Pulmonary artery endothelial cell (primary cell): Measurements from ENCODE around the gene RGR. TPM values are rescaled to one million over a fixed set of nuclear protein-coding genes. Genes with fewer than 3 reads are reported as not detected.
"Not testable (repeated sequence)": the region's sequence is repeated elsewhere in the genome, so short reads cannot be mapped to it uniquely, and the experiment has no call there.

Source experiments
- DNase-seq: peaks from one replicate; pipeline ENCODE4 v3.0.0-alpha.2; 2011; ENCODE audit warnings: low read depth, low spot score
- total RNA-seq: library from RNA; depleted of rRNA; stranded (reverse); fragments of >200 nt; gene quantifications from 2 replicates; pipeline ENCODE4 v1.2.3, GENCODE V29; 2014

Gene RGR
- total RNA-seq, 1 donor from 2014 or later = not detected

GRCh38 chr10:84257343-84258020 lies 12.6 kb downstream of the RGR start:
- no peak for DNase-seq

GRCh38 chr10:84258034-84258695 lies 13.3 kb downstream of the RGR start:
- DNase-seq = no peak

GRCh38 chr10:84261236-84261915 lies 16.5 kb downstream of the RGR start:
- DNase-seq = no peak

GRCh38 chr10:84262190-84262956 lies 17.5 kb downstream of the RGR start:
- DNase-seq = no peak

- no peak for DNase-seq
Measured at GRCh38 chr10:84263716-84264115, 18.9 kb downstream of the RGR start.

GRCh38 chr10:84264611-84265141 lies 19.8 kb downstream of the RGR start:
- peak; percentile 17 for DNase-seq

- no peak for DNase-seq
Measured at GRCh38 chr10:84265418-84265817, 20.6 kb downstream of the RGR start.

GRCh38 chr10:84267503-84268126 lies 22.8 kb downstream of the RGR start:
- peak; percentile 29 for DNase-seq

GRCh38 chr10:84269162-84269561 lies 24.3 kb downstream of the RGR start:
- DNase-seq = no peak

GRCh38 chr10:84269773-84270172 lies 24.9 kb downstream of the RGR start:
- no peak for DNase-seq

GRCh38 chr10:84270708-84271107 lies 25.9 kb downstream of the RGR start:
- DNase-seq = no peak

GRCh38 chr10:84279876-84280475 lies 35.1 kb downstream of the RGR start:
- not testable (repeated sequence) for DNase-seq

GRCh38 chr10:84286695-84287094 lies 41.8 kb downstream of the RGR start:
- DNase-seq = no peak

- DNase-seq = no peak
Measured at GRCh38 chr10:84288151-84288550, 43.3 kb downstream of the RGR start.

- DNase-seq = no peak
Measured at GRCh38 chr10:84289521-84290200, 44.8 kb downstream of the RGR start.

GRCh38 chr10:84290235-84290634 lies 45.4 kb downstream of the RGR start:
- DNase-seq = no peak

- no peak for DNase-seq
Measured at GRCh38 chr10:84291384-84291783, 46.5 kb downstream of the RGR start.

GRCh38 chr10:84292502-84292901 lies 47.6 kb downstream of the RGR start:
- no peak for DNase-seq

GRCh38 chr10:84293171-84293570 lies 48.3 kb downstream of the RGR start:
- DNase-seq = no peak

- DNase-seq = no peak
Measured at GRCh38 chr10:84293574-84294016, 48.7 kb downstream of the RGR start.
